GM21825 (cell line): ENCODE measurements around the gene EYA3.

Experiments used
- ATAC-seq: cut with Tn5 transposase; IDR thresholded peaks from one replicate; pipeline ENCODE4 v1.9.1; 2021; ENCODE audit warnings: mild to moderate bottlenecking, moderate library complexity; ENCODE audit not compliant: unreplicated experiment

Gene EYA3

DNA sequence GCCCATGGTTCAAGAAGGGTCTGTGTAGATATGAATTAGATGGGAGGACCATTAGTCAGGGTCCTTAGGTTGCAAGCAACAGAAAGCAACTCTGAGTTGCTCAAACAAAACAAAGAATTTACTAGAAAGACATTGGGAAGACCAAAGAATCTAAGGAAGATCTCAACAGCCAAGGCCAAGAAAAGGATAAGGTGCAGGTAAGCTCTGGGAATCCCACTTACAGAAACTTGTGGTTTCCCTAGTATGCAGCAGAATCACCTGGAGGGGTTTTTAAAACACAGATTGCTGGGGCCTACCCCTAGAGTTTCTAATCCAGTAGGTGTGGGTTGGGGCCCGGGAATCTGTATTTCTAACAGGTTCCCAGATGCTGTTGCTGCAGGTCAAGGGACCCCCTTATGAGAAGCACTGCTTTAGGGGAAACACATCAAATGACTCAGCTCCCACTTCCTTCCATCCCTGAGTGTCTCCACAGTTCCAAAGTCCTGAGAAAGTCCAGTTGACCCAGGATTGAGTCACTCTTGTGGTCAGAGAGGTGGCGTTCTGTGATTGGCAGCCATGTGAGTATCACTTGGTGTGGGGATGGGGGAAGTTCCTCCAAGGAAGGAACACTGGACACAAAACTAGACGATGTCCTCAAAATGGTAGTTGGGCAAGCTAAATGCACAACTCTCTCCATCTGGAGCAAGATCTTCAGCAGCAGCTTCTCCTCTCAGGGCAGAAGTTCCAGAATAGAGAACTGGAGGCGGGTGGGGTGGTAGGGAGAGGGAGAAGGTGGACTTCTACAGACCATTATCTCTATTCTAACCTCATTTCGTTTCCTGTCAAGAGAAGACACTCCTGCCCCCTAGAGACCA lies 24.2 kb upstream of the EYA3 start:
- no peak for ATAC-seq

GRCh38 chr1:28111157-28111556 lies 22.7 kb upstream of the EYA3 start:
- no peak for ATAC-seq

- no peak for ATAC-seq
These were observed 22.1 kb upstream of the EYA3 start for GRCh38 chr1:28110555-28110954.

DNA sequence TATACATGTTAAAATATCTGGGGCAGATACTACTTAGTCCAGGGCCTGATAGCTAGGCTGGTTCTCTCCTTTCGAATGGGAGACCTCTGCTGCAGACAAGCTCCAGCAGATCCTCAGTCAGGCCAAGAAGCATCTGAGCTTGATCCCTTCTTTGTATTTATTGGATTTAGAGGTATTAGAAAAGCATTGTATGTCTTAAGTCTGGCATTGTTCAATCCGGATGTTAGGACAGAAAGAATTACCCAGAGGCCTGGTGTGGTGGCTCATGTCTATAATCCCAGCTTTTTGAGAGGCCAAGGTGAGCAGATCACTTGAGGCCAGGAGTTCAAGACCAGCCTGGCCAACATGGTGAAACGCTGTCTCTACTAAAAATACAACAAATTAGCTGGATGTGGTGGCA lies 21.2 kb upstream of the EYA3 start:
- ATAC-seq = no peak

- no peak for ATAC-seq
These were observed 19.6 kb upstream of the EYA3 start for GRCh38 chr1:28108001-28108400.

DNA sequence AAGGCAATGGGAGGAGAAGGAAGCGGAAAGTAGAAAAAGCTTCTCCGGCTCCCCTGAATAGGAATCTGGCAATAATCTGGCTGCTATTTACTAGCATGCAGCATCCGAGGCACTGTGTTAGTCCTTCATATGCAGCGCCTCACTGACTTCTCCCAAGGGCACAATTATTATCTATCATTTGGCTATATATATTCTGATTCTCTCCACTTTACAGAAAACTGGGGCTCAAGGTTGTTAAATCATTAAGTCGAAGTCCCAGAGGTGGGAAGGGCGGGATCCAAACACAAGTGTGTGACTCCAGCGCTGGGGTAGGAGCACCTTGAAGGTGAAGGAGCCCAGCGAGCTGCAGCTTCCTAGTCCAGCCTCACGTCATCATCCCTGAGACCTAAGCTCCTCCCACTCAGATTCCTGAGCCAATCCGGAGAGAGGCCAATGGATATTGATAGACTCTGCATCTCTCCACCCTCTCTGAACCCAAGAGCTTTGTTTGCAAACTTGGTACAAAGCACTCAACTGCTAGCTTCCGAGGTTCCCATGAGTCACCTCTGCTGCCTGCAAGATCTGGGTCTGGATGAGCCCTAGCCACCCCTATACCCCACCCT lies 16.6 kb upstream of the EYA3 start:
- no peak for ATAC-seq

DNA sequence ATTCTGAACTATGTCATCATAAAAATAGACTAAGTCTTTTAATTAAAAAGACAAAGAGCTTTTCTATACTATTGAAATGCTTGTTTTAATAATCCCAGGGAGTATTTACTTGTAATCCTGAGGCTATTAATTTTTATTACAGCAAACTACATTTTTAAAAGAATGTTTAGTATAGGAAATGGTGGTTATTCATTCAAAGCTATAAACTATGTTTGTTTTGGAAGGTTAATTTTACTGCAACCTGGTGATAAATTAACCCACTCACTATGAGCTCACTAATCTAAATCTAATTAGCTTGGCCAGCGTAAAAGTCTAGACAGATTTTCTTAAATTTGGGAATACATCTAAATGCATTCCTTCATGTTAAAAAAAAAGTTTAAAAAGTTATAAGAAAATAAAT lies 13.8 kb upstream of the EYA3 start:
- no peak for ATAC-seq

GRCh38 chr1:28099050-28099769 lies 10.8 kb upstream of the EYA3 start:
- ATAC-seq = no peak

DNA sequence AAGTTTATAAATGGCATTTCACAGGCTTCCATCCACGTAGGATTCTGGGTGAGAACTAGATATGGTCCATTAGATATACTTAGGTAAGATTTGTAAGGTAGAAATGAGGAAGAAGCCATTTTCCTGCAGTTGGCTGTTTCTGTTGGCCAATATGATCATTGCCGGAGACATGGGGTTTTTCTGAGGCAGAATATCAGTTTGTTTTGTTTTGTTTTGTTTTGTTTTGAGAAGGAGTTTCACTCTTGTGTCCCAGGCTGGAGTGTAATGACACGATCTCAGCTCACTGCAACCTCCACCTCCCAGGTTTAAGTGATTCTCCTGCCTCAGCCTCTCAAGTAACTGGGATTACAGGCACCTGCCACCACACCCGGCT lies 8.7 kb upstream of the EYA3 start:
- ATAC-seq = no peak

DNA sequence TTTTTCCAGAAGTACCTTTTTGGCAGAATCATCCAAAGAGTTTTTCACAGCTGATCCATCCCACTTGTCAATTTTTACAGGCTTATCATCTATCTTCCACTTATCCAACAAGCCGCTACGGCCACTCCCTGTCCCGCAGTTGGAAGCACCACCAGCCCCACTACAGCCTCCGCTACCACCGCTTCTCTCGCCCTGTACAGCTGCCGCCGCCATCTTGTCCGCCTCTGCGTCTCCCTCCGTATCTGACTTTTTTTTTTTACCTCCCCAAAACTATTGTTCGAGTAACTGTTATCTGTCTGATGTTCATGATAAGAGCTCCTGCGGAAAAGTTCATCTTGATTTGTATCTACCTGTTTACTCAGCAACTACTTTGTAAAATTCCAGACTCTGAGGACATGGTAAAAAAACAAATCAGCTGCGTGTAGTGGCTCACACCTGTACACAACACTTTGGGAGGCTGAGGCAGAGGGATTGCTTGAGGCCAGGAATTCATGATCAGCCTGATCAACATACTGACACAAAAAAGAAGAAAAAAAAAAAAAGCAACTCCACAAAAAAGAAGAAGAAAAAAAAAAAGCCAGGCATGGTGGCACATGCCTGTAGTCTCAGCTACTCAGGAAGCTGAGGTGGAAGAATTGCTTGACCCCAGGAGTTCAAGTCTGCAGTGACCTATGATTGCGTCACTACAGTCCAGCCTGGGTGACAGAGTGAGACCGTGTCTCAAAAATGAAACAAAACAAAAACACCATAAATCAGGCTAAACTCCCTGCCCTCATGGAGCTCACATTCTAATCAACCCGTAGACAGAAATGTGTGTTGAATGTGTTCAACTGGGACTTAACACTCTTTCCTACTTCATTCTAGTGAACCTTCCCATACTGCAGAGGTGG lies 8.0 kb upstream of the EYA3 start:
- ATAC-seq = no peak

DNA sequence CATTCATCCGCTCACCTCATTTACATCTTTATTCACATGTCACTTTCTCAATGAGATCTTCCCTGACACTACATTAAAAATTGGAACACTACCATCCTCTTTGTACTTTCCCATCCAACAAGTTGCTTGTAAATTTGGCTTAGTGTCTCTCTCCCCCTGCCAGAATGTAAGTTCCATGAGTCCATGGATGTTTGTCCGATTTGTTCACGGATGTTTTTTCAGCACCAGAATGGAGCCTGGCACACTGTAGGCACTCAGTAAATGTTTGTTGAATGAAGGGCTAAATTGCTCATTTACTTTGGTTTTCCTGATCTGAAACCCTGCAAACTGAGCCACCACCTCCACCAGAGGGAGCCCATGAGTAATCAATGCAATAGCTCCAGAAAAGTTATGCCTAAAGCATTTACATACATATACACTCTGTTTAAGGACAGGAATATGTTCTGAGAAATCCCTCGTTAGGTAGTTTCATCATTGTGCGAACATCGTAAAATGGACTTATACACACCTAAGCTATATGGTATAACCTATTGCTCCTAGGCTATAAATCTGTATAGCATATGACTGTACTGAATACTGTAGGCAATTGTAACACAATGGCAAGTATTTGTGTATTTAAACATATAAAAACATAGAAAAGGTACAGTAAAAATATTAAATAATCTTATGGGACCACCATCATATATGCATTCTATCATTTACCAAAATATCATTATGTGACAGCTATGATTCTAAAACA lies 2.8 kb upstream of the EYA3 start:
- ATAC-seq = no peak

DNA sequence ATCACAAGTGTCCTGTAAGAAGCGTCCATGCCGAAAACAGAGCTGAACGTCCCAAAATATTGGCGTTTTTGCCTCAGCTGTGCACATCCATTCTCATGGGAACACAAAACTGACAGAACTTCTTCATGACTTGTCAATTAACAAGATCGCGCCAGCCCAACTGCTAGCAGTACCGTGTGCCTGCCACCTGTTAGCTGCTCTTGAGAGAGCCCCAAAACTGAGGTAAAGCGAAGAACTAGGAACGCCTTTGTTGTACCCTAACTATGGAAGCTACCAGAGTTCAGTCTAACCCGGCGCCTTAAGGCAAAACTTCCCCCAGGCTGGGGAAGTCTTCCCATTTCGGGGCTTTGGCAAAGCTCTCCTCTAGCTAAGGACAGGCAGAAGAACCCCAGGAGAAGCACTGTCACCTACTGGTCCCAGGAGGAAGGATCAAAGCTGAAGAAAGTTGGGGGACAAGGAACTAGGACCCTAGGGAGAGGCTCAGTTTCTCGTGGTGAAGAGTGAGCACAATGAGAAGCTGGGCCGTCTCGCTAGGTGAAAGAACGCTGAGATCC lies 719 bp downstream of the EYA3 start:
- peak; percentile 4 for ATAC-seq

DNA sequence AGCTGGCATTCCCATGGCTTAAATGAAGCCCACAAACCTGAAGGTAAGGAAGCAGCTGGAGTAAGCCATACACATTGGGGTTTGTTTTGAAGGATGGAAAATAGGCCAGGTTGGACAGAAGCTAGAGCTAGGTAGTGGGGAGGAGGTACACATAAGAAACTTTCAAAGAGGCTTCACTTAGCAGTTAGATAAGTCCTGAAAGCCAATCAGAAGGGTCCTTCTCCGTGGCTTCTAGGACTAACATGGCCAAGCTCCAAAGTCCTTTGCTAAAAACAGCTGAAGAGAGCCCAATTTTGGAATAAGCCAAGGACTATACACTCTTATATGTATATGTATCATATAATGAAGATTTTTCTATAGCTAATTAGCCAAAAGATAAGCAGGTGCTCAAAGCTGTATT lies 1.8 kb downstream of the EYA3 start:
- no peak for ATAC-seq

GRCh38 chr1:28085129-28085528 lies 3.3 kb downstream of the EYA3 start:
- no peak for ATAC-seq

DNA sequence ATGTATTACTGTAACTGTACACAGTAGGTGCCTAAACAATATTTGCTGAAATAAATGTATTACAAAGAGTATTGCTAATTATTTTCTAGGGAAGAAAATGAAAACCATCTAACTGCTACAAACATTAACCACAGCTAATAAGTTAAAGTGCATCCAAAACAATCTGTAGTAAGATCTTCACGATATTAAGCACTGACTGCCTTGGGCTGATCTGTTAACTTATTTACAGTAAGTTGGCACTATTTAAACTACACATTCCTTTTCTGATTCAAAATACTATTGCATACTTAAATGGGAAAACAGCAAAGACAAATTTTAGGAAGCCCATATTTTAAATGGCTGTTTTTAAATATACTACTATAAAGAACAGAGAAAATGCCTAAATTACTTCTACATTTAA lies 4.5 kb downstream of the EYA3 start:
- ATAC-seq = no peak

GRCh38 chr1:28078680-28079626 lies 9.5 kb downstream of the EYA3 start:
- no peak for ATAC-seq

GRCh38 chr1:28078262-28078661 lies 10.1 kb downstream of the EYA3 start:
- no peak for ATAC-seq

GRCh38 chr1:28074892-28075511 lies 13.4 kb downstream of the EYA3 start:
- no peak for ATAC-seq

GRCh38 chr1:28073867-28074266 lies 14.5 kb downstream of the EYA3 start:
- ATAC-seq = no peak
